ENCODE measurements around the gene DKK1.

DNA sequence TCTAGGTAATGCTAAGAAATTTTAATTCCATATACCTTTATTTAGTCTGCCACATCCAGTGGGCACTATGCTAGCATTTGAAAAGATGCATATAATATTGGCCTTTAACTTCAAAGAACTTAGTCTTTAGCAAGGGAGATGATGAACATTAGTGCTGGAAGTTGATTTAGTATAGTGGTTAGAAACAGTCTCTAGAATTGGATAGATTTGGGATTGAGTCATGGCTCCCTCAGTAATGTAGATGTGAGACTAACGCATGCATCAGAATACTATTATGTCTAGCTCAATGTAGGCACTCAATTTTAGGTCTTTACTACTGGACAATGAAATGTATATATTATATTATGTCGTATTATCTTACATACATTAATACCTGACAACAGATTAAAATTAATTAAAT, 5.8 kb downstream of the DKK1 start:
- TF ChIP-seq, protein P1, sequence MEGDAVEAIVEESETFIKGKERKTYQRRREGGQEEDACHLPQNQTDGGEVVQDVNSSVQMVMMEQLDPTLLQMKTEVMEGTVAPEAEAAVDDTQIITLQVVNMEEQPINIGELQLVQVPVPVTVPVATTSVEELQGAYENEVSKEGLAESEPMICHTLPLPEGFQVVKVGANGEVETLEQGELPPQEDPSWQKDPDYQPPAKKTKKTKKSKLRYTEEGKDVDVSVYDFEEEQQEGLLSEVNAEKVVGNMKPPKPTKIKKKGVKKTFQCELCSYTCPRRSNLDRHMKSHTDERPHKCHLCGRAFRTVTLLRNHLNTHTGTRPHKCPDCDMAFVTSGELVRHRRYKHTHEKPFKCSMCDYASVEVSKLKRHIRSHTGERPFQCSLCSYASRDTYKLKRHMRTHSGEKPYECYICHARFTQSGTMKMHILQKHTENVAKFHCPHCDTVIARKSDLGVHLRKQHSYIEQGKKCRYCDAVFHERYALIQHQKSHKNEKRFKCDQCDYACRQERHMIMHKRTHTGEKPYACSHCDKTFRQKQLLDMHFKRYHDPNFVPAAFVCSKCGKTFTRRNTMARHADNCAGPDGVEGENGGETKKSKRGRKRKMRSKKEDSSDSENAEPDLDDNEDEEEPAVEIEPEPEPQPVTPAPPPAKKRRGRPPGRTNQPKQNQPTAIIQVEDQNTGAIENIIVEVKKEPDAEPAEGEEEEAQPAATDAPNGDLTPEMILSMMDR (conservative IDR thresholded peaks at IDR 0.05 in 1 of 2, IDR thresholded peaks at IDR 0.05 in 1 of 2; ENCODE audit: extremely low read depth in 1 of 2, insufficient read depth in 1 of 2, low read depth in 1 of 2, low read length in 2 of 2) = no peak
- TF ChIP-seq EZH2 (IDR thresholded peaks at IDR 0.05; ENCODE audit: borderline replicate concordance, low read length) = no peak

Data from mammary epithelial cell (primary cell).